ENCODE data around the gene ALDH1A1.

ALDH1A1 gene

GRCh38 chr9:72982146-72982799, 29.4 kb upstream of the ALDH1A1 start:
- TF ChIP-seq, protein P1, sequence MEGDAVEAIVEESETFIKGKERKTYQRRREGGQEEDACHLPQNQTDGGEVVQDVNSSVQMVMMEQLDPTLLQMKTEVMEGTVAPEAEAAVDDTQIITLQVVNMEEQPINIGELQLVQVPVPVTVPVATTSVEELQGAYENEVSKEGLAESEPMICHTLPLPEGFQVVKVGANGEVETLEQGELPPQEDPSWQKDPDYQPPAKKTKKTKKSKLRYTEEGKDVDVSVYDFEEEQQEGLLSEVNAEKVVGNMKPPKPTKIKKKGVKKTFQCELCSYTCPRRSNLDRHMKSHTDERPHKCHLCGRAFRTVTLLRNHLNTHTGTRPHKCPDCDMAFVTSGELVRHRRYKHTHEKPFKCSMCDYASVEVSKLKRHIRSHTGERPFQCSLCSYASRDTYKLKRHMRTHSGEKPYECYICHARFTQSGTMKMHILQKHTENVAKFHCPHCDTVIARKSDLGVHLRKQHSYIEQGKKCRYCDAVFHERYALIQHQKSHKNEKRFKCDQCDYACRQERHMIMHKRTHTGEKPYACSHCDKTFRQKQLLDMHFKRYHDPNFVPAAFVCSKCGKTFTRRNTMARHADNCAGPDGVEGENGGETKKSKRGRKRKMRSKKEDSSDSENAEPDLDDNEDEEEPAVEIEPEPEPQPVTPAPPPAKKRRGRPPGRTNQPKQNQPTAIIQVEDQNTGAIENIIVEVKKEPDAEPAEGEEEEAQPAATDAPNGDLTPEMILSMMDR (IDR thresholded peaks at IDR 0.05), result no peak
- no peak overlapping the region for H3K27ac ChIP-seq
- H3K4me3 ChIP-seq (ENCODE audit: low read depth in 1 of 2, low read length in 1 of 2), result no peak overlapping the region
- H3K4me1 ChIP-seq (ENCODE audit: control insufficient read depth in 1 of 2, insufficient read depth in 1 of 2, low read depth in 1 of 2, low read length in 1 of 2), result peaks cover 0 to 10% of the 10 kb centered on the region in 2 experiments
- no peaks in the 10 kb centered on the region for H3K27me3 ChIP-seq
- H3K9me3 ChIP-seq, result no peaks in the 10 kb centered on the region
- no peaks in the 10 kb centered on the region for H3K36me3 ChIP-seq

DNA sequence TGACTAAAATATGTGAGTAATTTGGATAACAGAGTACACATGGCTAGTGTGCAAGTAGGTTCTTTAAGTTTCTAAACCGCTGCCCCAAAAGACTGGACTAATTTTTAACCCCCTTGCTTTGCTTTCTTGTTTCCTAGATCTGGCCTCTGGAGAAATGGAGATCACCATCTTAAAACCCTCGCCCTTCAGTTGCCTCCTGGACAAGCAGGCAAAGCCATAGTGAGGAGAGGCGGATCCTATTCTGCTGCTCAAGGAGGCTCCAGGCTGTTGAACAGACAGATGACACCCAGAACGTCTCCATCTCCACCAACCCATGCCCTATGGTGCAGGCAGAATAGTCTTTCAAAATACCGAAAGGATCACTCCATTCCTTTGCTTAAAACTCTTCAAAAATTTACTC, 28.6 kb upstream of the ALDH1A1 start:
- Histone ChIP-seq H3K9me3 (no peaks in the 10 kb centered on the region), H3K27ac (no peak overlapping the region), H3K27me3 (no peaks in the 10 kb centered on the region), H3K4me1 (ENCODE audit: control insufficient read depth in 1 of 2, insufficient read depth in 1 of 2, low read depth in 1 of 2, low read length in 1 of 2) (peaks cover 0 to 10% of the 10 kb centered on the region in 2 experiments), H3K36me3 (no peaks in the 10 kb centered on the region), H3K4me3 (ENCODE audit: low read depth in 1 of 2, low read length in 1 of 2) (no peak overlapping the region)
- TF ChIP-seq, protein P1 (IDR thresholded peaks at IDR 0.05), result no peak

DNA sequence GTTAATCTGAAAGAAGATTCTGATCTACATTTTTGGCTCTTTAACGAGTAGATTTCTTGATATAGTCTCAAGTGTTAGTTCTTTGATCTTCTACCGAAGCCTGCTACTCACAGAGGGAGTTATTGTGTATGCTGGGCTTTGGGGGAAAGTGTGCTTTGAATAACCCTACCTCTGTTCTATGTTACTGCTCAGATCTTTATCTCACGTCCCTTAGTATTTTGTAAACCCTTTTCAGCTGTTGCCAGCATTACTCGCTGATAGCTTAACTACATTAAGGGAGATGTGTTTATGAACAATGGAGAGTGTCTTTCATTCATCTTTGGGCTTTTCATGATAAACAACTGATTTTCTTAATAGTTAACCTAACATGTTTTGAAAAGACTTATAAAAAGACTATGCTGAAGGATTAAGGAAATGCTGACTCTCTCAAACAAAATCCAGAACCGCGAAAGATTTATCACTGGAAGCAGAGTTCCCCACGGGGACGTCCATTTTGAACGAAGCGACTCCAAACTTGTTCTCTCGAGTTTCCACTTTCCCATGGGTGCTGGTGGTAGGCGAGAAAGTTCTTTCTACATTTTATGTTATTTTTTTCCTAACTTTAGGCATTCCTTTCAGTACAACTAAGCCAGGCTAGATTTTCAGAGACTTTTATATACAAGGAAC, 27.9 kb upstream of the ALDH1A1 start:
- H3K36me3 ChIP-seq, result no peaks in the 10 kb centered on the region
- no peak overlapping the region for H3K27ac ChIP-seq
- TF ChIP-seq, protein P1 (IDR thresholded peaks at IDR 0.05), result no peak
- H3K27me3 ChIP-seq, result no peaks in the 10 kb centered on the region
- no peaks in the 10 kb centered on the region for H3K9me3 ChIP-seq
- H3K4me1 ChIP-seq (ENCODE audit: control insufficient read depth in 1 of 2, insufficient read depth in 1 of 2, low read depth in 1 of 2, low read length in 1 of 2), result peaks cover 0 to 10% of the 10 kb centered on the region in 2 experiments
- no peak overlapping the region for H3K4me3 ChIP-seq (ENCODE audit: low read depth in 1 of 2, low read length in 1 of 2)

- no peaks in the 10 kb centered on the region for H3K36me3 ChIP-seq
- H3K27ac ChIP-seq, result no peak overlapping the region
- H3K4me1 ChIP-seq (ENCODE audit: control insufficient read depth in 1 of 2, insufficient read depth in 1 of 2, low read depth in 1 of 2, low read length in 1 of 2), result peaks cover 0 to 10% of the 10 kb centered on the region in 2 experiments
- H3K9me3 ChIP-seq, result no peaks in the 10 kb centered on the region
- H3K27me3 ChIP-seq, result no peaks in the 10 kb centered on the region
- TF ChIP-seq, protein P1 (IDR thresholded peaks at IDR 0.05), result no peak
- no peak overlapping the region for H3K4me3 ChIP-seq (ENCODE audit: low read depth in 1 of 2, low read length in 1 of 2)
Measured at GRCh38 chr9:72980183-72980582, 27.3 kb upstream of the ALDH1A1 start.

- H3K9me3 ChIP-seq, result no peaks in the 10 kb centered on the region
- no peak overlapping the region for H3K27ac ChIP-seq
- TF ChIP-seq, protein P1 (IDR thresholded peaks at IDR 0.05), result no peak
- H3K27me3 ChIP-seq, result no peaks in the 10 kb centered on the region
- H3K4me3 ChIP-seq (ENCODE audit: low read depth in 1 of 2, low read length in 1 of 2), result no peak overlapping the region
- H3K36me3 ChIP-seq, result no peaks in the 10 kb centered on the region
- peaks cover 0 to 10% of the 10 kb centered on the region in 2 experiments for H3K4me1 ChIP-seq (ENCODE audit: control insufficient read depth in 1 of 2, insufficient read depth in 1 of 2, low read depth in 1 of 2, low read length in 1 of 2)
Measured at GRCh38 chr9:72979405-72980100, 26.7 kb upstream of the ALDH1A1 start.
